Mononuclear cell (primary cell): Measurements from ENCODE around the gene POMGNT2. TPM values are rescaled to one million over a fixed set of nuclear protein-coding genes. Genes with fewer than 3 reads are reported as not detected.
"Not testable (repeated sequence)": the region's sequence is repeated elsewhere in the genome, so short reads cannot be mapped to it uniquely, and the experiment has no call there.

Experiments
- H3K27me3 ChIP-seq: 2 replicates; pipeline ENCODE4 v1.6.0; 2011; ENCODE audit warnings: low read length, control low read depth; ENCODE audit not compliant: insufficient read depth
- H3K4me1 ChIP-seq: 2 replicates; pipeline ENCODE4 v1.5.1; 2011; ENCODE audit warnings: mild to moderate bottlenecking, low read length, control low read depth; ENCODE audit not compliant: insufficient read depth
- H3K4me3 ChIP-seq: 2 replicates; pipeline ENCODE4 v1.5.1; 2011; ENCODE audit warnings: mild to moderate bottlenecking, low read length, moderate library complexity
- H3K9me3 ChIP-seq: 2 replicates; pipeline ENCODE4 v1.5.1; 2011; ENCODE audit warnings: low read depth, mild to moderate bottlenecking, control low read depth, low read length
- total RNA-seq: library from RNA; depleted of rRNA; stranded (reverse); fragments of >200 nt; gene quantifications from one replicate; pipeline ENCODE4 v1.2.3, GENCODE V29; 2012

POMGNT2 gene
- total RNA-seq, 1 donor: 3.6 TPM

DNA sequence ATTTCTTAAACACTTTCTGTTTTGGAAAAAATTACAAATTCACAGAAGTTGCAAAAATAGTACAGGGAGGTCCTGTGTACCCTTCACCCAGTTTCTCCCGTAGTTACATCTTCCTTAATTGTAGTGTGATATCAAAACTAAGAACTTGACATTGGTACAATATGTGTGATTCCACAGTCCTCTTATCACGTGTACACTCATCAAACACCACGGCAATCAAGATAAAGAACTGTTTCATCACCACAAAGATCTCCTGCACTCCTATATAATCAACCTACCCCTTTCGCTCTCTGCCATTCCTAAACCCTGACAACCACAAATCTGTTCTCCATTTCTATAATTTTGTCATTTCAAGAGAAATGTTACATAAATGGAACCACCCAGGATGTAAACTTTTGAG, 31.4 kb downstream of the POMGNT2 start:
- H3K4me3 ChIP-seq: no peak overlapping the region
- H3K9me3 ChIP-seq: no peaks in the 10 kb centered on the region
- H3K27me3 ChIP-seq: no peaks in the 10 kb centered on the region
- H3K4me1 ChIP-seq: no peaks in the 10 kb centered on the region

DNA sequence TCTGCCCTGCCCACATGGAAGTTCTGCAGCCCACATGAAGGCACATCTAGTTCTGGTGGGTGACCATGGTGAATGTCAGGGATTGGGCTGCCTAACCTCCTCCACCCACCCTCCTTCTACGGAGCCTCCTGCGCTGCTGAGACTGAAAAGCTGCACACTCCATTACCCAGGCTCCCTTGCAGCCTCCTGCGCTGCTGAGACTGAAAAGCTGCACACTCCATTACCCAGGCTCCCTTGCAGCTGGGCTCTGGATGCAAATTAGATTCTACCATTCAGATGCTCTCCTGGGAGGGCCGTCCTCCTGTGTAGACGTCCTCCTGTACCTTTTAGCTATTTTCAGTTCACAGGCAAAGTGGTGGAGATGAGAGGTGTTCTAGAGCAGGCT, 32.1 kb downstream of the POMGNT2 start:
- no peaks in the 10 kb centered on the region for H3K9me3 ChIP-seq

DNA sequence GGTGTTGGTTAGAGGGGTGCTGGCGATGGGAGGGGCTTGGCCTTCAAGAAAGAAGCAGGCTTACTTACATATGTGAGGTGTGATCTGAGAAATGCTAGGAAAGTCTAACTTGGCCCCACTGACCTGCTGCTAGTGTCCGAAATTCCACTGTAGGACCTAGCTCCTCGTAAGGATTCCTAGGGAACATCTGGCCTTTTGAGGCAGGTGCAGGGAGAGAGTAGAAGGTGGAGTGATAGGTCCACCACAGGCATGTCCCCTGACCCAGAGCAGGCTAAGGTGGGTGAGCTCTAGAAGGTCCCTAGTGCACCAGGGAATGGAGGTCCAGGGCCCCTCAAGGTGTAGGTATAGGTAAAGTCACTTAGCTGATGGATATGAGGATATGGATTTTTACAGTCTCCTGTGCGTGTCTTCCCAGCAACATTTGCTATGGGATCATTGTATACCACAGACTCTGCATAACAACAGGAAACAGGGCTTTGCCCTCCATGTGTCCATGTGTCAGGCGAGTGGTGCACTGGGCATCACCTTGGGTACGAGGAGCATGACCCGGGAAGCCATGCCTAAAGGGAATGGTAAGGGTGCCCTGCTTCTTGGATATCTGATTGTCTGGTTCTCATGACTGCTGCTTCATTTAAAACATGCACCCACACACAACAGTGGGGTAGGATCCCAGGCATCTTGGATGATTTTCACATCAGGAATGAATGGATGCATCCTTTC, 32.6 kb downstream of the POMGNT2 start:
- Histone ChIP-seq H3K27me3 (no peaks in the 10 kb centered on the region), H3K4me1 (no peaks in the 10 kb centered on the region), H3K4me3 (no peak overlapping the region), H3K9me3 (no peaks in the 10 kb centered on the region)

More for the DNA sequence above, 32.1 kb downstream of the POMGNT2 start:
- H3K4me3 ChIP-seq: no peak overlapping the region
- no peaks in the 10 kb centered on the region for H3K27me3 ChIP-seq
- H3K4me1 ChIP-seq: no peaks in the 10 kb centered on the region

DNA sequence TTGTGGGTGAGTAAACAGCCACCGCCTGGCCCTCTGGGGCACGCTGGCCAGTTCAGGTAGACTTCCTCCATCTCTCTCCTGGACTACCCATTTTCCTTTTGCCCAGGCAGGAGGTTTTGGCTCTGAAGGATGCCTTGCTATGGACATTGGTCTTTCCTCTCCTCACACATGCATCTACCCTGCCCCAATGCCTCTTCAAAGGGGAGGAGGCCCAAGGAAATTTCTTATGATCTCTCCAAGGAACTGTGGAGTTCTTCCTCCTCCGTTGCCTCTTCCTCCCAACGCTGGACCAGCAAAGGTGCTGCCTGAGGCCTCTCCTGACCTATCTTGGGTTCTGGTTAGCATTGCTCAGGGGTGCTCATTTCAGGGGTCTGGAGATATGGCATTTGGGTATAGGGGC, 33.5 kb downstream of the POMGNT2 start:
- no peaks in the 10 kb centered on the region for H3K4me1 ChIP-seq
- H3K4me3 ChIP-seq: no peak overlapping the region
- no peaks in the 10 kb centered on the region for H3K9me3 ChIP-seq
- no peaks in the 10 kb centered on the region for H3K27me3 ChIP-seq

DNA sequence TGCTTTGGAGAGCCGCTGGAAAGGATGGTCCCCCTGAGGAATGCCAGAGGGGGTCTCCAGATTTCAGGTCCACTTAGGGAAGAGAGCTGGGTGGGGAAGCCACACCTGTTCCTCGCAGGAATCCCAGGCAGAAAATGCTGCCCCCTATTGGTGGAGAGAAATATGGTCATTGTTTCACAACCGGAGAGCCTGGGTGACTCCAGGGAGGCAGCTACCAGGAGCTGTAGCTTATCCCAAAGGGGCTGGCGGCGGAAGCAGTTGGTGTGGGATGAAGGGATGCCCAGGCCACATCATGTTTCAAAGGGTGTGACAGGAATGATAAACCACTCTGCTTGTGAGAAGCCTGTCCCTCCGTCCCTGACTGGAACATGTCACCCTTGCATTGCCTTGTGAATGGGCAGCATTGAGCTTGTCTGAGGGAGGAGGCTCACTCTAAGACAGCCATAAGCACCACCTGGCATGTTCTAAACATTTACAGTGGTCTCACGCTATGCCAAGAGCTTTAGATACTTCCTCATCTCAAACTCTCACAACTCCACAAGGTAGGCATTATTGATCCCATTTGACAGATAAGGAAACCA, 34.5 kb downstream of the POMGNT2 start:
- Histone ChIP-seq H3K27me3 (no peaks in the 10 kb centered on the region), H3K4me3 (no peak overlapping the region), H3K4me1 (no peaks in the 10 kb centered on the region), H3K9me3 (no peaks in the 10 kb centered on the region)

DNA sequence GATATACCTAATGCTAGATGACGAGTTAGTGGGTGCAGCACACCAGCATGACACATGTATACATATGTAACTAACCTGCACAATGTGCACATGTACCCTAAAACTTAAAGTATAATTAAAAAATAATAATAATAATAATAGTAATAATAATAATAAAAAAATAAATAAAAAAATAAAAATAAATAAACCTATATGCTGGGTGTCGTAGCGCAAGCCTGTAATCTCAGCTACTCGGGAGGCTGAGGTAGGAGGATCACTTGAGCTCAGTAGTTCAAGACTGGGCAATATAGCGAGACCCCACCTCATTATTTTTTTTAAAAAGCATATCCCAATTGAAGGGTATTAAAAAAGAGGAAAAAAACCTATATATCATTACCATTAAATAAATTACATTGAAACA, 35.2 kb downstream of the POMGNT2 start:
- H3K4me1 ChIP-seq, H3K27me3 ChIP-seq, H3K4me3 ChIP-seq, H3K9me3 ChIP-seq: not testable (repeated sequence)

DNA sequence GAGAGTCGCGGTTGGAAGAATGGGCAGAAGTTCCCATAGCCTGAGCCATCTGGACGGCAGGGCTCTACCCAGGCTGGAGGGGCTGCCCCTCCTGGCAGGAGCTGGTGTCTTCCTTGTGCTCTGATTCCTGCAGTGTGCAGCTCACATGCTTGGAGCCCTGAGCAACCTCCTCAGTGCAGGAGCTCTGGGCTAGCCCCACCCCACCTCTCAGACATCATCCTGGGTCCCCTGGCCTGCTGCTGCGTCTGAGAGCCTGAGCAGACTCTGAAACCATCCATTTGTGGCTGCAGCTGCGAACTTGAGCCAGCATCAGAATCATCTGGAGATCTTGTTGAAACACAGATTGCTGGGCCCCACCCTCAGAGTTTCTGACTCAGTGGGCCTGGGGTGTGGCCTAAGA, 42.8 kb downstream of the POMGNT2 start:
- H3K9me3 ChIP-seq: no peaks in the 10 kb centered on the region
- H3K4me1 ChIP-seq: no peaks in the 10 kb centered on the region
- no peak overlapping the region for H3K4me3 ChIP-seq
- no peaks in the 10 kb centered on the region for H3K27me3 ChIP-seq

DNA sequence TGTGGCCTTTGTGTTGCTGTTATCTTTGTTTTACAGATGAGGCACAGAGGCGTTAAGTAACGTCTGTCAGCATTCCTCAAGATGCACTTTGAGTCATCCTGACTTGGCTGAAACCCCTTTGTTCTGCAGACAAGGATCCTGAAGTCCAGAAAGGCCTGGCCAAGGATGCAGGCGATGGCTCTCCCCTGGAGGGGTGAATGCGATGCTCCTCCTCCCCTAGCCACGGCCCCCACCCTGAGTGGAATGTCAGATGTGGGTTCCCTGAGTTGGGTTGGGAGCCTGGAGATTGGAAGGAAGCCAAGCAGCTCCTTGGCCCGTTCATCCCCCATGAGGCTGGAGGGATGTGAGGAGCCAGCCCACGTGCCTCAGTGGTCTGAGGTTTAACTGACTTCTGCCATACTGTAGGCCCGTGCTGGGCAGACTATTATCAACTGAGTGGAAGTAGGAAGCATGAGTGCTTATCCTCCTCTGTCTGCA, 43.3 kb downstream of the POMGNT2 start:
- H3K27me3 ChIP-seq: no peaks in the 10 kb centered on the region
- no peak overlapping the region for H3K4me3 ChIP-seq
- H3K4me1 ChIP-seq: no peaks in the 10 kb centered on the region
- no peaks in the 10 kb centered on the region for H3K9me3 ChIP-seq

DNA sequence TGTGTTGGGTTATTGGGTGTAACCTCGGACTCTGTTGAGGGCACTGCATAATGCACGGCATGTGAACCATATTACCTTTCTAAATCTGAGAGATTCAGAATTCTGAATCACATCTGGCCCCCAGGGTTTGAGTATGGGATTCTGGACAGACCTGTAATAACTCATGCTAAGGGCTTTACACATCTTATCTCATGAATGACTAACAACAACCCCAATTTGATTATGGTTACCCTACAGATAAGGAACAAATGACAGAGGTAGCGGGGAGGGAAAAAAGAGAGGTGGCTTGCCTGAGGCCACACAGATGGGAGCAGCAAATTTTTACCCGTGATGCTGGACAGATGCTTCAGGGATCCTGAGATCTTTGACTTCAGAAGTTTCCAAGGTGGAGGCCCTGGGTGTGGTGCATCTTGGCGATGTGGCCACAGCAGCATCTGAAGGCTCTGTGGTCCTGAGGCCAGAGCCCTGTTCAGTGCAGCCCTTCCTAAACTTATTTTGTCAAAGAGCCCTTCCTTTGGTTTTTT, 43.8 kb downstream of the POMGNT2 start:
- Histone ChIP-seq H3K9me3 (no peaks in the 10 kb centered on the region), H3K27me3 (no peaks in the 10 kb centered on the region), H3K4me3 (no peak overlapping the region), H3K4me1 (no peaks in the 10 kb centered on the region)

DNA sequence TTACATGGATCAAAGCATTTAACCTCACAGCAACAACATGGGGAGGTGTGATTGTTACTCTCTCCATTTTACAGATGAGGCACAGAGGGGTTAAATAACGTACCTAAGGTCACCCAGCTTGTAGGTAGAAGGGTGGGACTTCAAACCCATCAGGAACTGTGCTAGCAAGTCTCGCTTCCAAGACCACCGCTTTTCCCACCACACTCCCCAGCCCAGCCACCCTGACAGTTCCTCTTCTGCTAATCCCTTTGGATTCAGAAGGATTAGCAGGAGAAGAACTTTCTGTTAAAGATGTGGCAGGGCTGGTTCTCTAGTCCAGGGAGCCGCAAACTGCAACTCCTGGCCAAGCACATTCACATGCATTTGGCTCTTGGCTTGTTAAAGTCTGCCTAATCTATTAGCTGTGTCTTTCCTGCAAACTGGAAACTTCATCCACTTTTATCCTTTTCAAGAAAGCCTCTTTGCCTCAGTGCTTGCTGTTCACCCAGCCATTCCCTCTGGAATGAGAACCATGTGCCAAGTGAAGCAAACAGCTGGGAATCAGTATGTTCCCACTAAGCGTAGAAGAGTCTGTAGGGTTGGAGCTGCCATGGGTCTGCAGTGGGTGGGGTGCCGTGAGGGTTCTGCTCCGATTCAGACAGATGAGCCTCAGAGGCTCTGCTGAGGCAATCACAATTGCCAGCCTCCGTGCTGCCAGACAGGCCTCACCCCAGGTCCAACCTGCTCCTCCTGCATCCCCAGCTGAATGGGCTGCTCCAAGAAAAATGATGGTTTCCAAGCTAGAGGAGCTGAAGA, 44.6 kb downstream of the POMGNT2 start:
- Histone ChIP-seq H3K9me3 (no peaks in the 10 kb centered on the region), H3K27me3 (no peaks in the 10 kb centered on the region), H3K4me1 (no peaks in the 10 kb centered on the region), H3K4me3 (no peak overlapping the region)

DNA sequence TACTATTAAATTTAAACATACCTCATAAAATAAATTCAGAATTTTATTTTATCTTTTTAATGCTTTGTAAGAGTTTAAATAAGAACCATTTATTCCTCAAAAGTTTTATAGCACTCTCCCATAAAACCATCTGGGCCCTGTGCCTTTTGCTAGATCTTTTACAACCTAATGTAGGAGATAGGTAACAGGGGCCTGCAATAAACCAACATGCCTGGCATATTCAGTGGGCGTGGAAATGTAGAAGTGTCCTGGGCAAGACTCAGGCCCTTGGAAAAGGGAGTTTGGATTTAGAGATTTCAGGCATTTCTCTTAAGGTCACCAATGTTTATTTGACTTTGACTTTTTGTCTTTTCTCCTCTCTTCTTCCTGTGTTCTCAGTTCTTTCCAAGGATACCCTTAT, 46.4 kb downstream of the POMGNT2 start:
- H3K27me3 ChIP-seq: no peaks in the 10 kb centered on the region

DNA sequence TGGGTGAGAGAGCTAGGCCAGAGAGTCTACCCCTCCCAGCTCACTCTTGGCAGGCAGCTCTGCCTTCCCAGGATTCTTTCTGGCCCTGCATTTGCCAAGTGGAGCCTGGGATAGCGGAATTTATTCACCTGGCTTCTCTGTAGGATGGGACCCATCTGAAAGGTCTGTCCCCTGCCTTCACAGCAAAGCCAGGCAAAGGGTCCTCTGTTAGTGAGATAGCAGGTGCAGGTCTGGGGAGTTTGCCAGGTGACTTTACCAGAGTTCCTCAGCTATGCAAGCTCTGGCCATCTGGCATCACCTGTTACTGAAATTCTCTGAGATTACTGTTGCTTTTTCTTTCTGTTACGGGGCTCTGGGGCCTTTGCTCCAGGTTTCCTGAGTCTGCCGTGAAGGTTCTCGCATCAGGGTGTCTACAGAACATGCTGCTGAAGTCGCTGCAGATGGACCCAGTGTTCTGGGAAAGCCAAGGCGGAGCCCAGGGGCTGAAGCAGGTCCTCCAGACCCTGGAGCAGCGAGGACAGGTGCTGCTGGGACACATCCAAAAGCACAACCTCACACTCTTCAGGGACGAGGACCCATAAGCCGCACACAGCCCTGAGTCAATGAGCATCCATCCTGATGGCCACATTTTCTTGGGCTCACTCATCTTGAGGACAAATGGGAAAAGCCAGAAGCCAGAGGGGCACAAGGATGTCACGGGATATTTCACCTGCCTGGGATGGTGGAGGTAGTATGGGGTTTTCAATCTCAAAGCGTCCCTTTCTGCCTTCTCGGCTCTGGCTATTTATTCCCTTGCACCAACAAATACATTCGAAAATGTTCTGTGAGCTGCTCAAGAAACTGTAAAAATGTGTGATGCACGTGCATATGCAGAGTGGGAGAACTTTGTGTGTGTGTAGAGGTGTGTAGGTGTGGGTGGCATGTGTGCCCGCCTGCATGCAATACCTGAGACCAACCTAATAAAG, 49.8 kb downstream of the POMGNT2 start:
- Histone ChIP-seq H3K4me1 (no peaks in the 10 kb centered on the region), H3K9me3 (peaks cover 5% of the 10 kb centered on the region), H3K27me3 (no peaks in the 10 kb centered on the region), H3K4me3 (no peak overlapping the region)

More for the DNA sequence above, 46.4 kb downstream of the POMGNT2 start:
- no peaks in the 10 kb centered on the region for H3K4me1 ChIP-seq
- no peak overlapping the region for H3K4me3 ChIP-seq
- H3K9me3 ChIP-seq: no peaks in the 10 kb centered on the region

DNA sequence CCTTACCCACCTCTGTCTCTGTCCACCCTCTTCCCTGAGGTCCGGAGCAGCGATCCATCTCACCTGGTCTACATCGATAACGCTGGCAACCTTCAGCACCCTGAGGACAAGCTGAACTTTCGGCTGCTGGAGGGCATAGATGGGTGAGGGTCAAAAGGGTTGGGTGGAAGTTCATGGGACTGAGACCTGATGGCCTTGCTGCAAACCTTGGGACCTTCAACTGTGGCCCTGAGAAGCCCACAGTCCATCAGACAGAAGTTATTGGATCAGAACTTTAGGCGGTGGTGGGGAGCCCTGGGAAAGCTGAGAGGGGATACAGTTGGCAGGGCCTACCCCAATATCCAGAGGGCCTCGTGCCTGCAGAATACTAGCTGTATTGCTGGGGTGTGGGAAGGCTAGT, 50.5 kb downstream of the POMGNT2 start:
- no peaks in the 10 kb centered on the region for H3K27me3 ChIP-seq
- peaks cover 12% of the 10 kb centered on the region for H3K9me3 ChIP-seq
- no peak overlapping the region for H3K4me3 ChIP-seq

DNA sequence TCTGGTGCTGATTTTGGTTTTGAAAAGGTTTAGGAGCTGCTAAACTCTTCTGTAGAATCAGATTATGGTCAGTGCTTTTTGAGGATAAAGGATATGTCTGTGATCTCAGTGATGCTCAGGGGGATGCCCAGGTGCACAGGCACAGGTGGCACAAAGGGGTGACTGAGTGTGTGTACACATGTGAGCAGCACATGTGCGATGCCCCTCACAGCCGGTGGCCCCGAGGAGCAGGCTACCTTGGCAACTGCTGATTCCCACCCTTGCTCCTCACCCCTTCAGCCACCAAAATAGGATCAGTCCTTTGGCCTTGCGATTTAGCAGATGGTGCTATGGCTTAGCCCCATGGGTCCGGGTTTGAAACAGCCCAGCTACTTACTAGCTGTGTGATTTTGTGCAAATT, 51.1 kb downstream of the POMGNT2 start:
- H3K9me3 ChIP-seq: peaks cover 18% of the 10 kb centered on the region
- H3K4me1 ChIP-seq: no peaks in the 10 kb centered on the region
- H3K27me3 ChIP-seq: no peaks in the 10 kb centered on the region
- no peak overlapping the region for H3K4me3 ChIP-seq

More for the DNA sequence above, 50.5 kb downstream of the POMGNT2 start:
- H3K4me1 ChIP-seq: no peaks in the 10 kb centered on the region
